Occipital lobe (tissue), 2 donors: Measurements from ENCODE around the gene CLIP1. TPM values are rescaled to one million over a fixed set of nuclear protein-coding genes. Genes with fewer than 3 reads are reported as not detected.
"Not testable (repeated sequence)": the region's sequence is repeated elsewhere in the genome, so short reads cannot be mapped to it uniquely, and the experiment has no call there.

Source experiments
- DNase-seq: peaks from one replicate; lab custom pipeline; 2025; lab: John Stamatoyannopoulos, UW
- total RNA-seq: library from RNA; depleted of rRNA; stranded (reverse); fragments of >200 nt; gene quantifications from one replicate; pipeline ENCODE4 v1.2.3, GENCODE V29; 2014

The CLIP1 gene
- total RNA-seq, 1 donor from 2014 or later: 73.5 TPM

DNA sequence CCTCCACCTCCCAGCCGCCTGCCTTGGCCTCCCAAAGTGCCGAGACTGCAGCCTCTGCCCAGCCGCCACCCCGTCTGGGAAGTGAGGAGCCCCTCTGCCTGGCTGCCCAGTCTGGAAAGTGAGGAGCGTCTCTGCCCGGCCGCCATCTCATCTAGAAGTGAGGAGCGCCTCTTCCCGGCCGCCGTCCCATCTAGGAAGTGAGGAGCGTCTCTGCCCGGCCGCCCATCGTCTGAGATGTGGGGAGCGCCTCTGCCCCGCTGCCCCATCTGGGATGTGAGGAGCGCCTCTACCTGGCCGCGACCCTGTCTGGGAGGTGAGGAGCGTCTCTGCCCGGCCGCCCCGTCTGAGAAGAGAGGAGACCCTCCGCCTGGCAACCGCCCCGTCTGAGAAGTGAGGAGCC is 65.5 kb downstream of the CLIP1 start:
- DNase-seq: not testable (repeated sequence)

GRCh38 chr12:122356192-122356635 is 66.3 kb downstream of the CLIP1 start:
- no peak for DNase-seq

DNA sequence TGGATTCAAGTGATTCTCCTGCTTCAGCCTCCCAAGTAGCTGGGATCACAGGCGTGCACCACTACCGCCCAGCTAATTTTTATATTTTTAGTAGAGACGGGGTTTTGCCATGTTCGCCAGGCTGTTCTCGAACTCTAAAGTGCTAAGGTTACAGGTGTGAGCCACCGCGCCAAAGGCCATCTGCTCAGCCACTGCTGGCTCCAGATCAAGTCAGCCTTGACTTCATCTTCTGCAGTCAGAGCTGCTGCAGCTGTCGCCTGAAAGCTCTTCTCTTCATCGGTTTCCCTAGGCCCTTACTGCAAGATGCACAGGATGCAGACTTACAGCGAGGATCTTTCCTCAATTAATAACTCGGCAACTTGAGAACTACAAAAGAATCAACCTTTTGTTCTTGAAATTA is 66.8 kb downstream of the CLIP1 start:
- no peak for DNase-seq

GRCh38 chr12:122354958-122355641 is 67.4 kb downstream of the CLIP1 start:
- DNase-seq: peak; percentile 52

GRCh38 chr12:122352394-122352793 is 70.1 kb downstream of the CLIP1 start:
- no peak for DNase-seq

- peak; percentile 34 for DNase-seq
These were observed 72.2 kb downstream of the CLIP1 start for GRCh38 chr12:122350141-122350848.

GRCh38 chr12:122349078-122349477 is 73.4 kb downstream of the CLIP1 start:
- no peak for DNase-seq

- no peak for DNase-seq
These were observed 74.0 kb downstream of the CLIP1 start for GRCh38 chr12:122348505-122348904.

DNA sequence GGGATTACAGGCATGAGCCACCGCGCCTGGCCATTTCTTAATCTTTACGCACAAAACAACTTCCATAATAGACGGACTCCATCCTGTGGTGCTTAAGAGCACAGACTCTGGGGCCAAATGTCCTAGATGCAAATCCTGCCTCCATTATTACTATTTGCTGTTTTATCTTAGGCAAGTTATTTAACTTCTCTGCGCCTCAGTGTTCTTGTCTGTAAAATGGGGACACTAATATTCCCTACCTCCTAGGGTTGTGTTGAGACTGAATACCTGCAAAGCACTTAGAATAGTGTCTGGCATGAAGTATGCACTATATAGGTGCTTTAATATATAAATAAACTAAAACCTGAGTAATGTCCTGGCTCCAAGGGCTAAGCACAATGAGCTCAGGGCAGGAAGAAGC is 76.4 kb downstream of the CLIP1 start:
- no peak for DNase-seq

GRCh38 chr12:122345042-122345441 is 77.4 kb downstream of the CLIP1 start:
- no peak for DNase-seq

- no peak for DNase-seq
These were observed 86.2 kb downstream of the CLIP1 start for GRCh38 chr12:122336015-122336946.

DNA sequence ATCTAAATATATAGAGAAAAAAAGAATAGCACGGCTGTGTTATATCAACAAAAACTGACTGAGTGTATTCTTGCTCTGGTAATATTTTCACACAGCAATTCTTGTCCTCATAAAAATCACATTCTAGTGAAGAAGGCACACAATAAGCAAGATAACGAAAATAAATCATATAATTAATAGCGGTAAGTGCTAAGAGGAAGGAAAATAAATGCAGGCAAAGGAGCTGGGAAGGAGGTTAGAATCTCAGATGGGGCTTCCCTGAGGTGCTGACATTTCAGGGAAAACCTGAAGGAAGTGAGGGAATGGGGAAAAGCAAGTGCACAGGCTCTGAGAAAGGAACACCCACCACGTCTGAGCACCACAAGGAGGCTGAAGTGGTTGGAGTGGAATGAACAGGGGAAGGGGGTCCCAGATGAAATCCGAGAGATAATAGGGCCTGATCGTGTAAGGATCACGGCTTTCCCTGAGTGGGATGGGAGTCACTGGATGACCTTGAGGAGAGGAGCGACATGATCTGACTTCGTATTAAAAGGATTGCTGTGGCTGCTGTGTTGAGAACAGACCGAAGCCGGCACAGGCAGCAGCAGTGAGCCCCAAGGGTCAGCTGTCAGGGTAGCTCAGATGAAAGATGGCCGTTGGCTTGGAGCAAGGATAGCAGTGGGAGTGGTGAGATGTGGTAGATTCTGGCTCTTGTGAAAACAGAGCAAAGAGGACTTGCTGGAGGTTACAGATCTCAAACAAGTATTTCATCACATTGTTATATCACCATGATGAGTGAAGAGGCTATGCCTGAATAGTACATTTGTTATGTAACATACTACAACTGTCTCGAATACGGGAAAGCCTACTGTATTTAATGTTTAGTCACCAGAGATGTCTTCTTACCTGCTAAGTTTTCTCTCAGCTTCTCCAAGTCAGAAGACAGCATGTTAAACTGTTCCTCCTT is 89.1 kb downstream of the CLIP1 start:
- DNase-seq: no peak

- no peak for DNase-seq
These were observed 94.7 kb downstream of the CLIP1 start for GRCh38 chr12:122327494-122328385.

DNA sequence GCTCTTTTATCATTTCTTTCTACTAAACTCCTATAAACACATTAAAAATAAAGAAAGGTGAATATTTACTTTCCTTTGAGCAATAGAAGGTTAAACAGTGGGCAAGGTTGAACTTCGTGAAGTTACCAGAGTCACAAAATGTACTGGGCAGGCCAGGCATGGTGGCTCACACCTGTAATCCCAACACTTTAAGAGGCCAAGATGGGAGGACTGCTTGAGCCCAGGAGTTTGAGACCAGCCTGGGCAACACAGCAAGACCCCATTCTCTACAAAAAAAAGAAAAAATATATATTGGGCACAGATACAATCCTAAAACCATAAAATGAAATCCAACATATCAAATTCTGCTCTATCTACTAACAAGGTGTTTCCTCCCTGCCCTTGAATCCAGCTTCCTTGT is 95.5 kb downstream of the CLIP1 start:
- no peak for DNase-seq

- DNase-seq: no peak
These were observed 95.9 kb downstream of the CLIP1 start for GRCh38 chr12:122326586-122326985.

- no peak for DNase-seq
These were observed 99.0 kb downstream of the CLIP1 start for GRCh38 chr12:122323311-122324019.

GRCh38 chr12:122322501-122322900 is 100.0 kb downstream of the CLIP1 start:
- DNase-seq: no peak

GRCh38 chr12:122318607-122319605 is 103.6 kb downstream of the CLIP1 start:
- DNase-seq: no peak
